Gastrocnemius medialis (tissue), 4 donors: ENCODE data around the gene PATE1. TPM values are rescaled to one million over a fixed set of nuclear protein-coding genes. Genes with fewer than 3 reads are reported as not detected.

Source experiments
- ATAC-seq, 2 donors: fragments of 150-250 bp; one replicate each; pipeline ENCODE4 v1.9.1; 2016
- DNase-seq, 2 donors: peaks; one replicate each; pipeline ENCODE4 v3.0.0-alpha.2; 2019
- H3K27ac ChIP-seq, 4 donors: fragments of 200-600 bp; sonication (generic); 1 replicate in 1 of 4; 2 replicates in 3 of 4; pipeline ENCODE4 v1.5.1; 2016 to 2018; ENCODE audit warnings: mild to moderate bottlenecking in 2 of 4, moderate library complexity in 1 of 4
- H3K27me3 ChIP-seq, 3 donors: fragments of 200-600 bp; sonication (generic) in 2 of 3; 1 replicate in 1 of 3; 2 replicates in 2 of 3; pipeline versions ENCODE4 v1.5.1 to v1.6.0; 2016 to 2019; ENCODE audit warnings: mild to moderate bottlenecking in 1 of 3, moderate library complexity in 1 of 3
- H3K36me3 ChIP-seq, 2 donors: fragments of 200-600 bp; sonication (generic) in 1 of 2; one replicate each; pipeline ENCODE4 v1.5.1; 2017 to 2018
- H3K4me1 ChIP-seq, 2 donors: fragments of 200-600 bp; sonication (generic) in 1 of 2; one replicate each; pipeline ENCODE4 v1.5.1; 2016 to 2017; ENCODE audit warnings: mild to moderate bottlenecking in 2 of 2
- H3K4me3 ChIP-seq, 4 donors: fragments of 200-600 bp; sonication (generic) in 3 of 4; 1 replicate in 1 of 4; 2 replicates in 3 of 4; pipeline ENCODE4 v1.5.1; 2016 to 2019; ENCODE audit warnings: mild to moderate bottlenecking in 2 of 4
- H3K9me3 ChIP-seq, 3 donors: fragments of 200-600 bp; sonication (generic) in 2 of 3; 1 replicate in 1 of 3; 2 replicates in 2 of 3; pipeline ENCODE4 v1.5.1; 2016 to 2019
- CTCF ChIP-seq, 5 experiments: fragments of 450-650 bp in 3 of 5; fragments of 200-600 bp in 2 of 5; sonication (generic) in 2 of 5; IDR thresholded peaks in 4 of 5; conservative IDR thresholded peaks in 1 of 5; 1 replicate in 4 of 5; 2 replicates in 1 of 5; pipeline ENCODE4 v1.5.1; 2016 to 2019; ENCODE audit warnings: antibody characterized with exemption in 5 of 5, mild to moderate bottlenecking in 3 of 5, moderate library complexity in 3 of 5
- POLR2A ChIP-seq, 2 donors: fragments of 450-650 bp; IDR thresholded peaks; one replicate each; pipeline ENCODE4 v1.6.1; 2017; ENCODE audit warnings: antibody characterized with exemption in 2 of 2, mild to moderate bottlenecking in 2 of 2, moderate library complexity in 2 of 2
- in situ Hi-C, 4 donors: fragments of 200-750 bp; cut with MboI; loops; one replicate each; pipeline versions ENCODE4 v1.15.0 to v1.8.0; 2017; ENCODE audit warnings: low sequenced_read_pairs in 4 of 4
- intact Hi-C: fragments of 100-400 bp; cut with DNase I; formaldehyde crosslinking; loops from one replicate; pipeline ENCODE4 v1.15.1; 2023; ENCODE audit warnings: low total_unique reads
- total RNA-seq, 4 donors: library from RNA; depleted of rRNA; stranded (reverse); fragments of >200 nt; gene quantifications; one replicate each; pipeline versions ENCODE4 v1.1.0 to v1.2.3, GENCODE V29; 2016

The PATE1 gene
- total RNA-seq, 4 donors from 2014 or later, result not detected

- no peaks in the 10 kb centered on the region for H3K27me3 ChIP-seq
- no peak overlapping the region for H3K4me3 ChIP-seq
- no peak for TF ChIP-seq POLR2A (IDR thresholded peaks at IDR 0.05)
- no peak for TF ChIP-seq CTCF (IDR thresholded peaks at IDR 0.05 in 4 of 5, conservative IDR thresholded peaks at IDR 0.05 in 1 of 5)
- H3K36me3 ChIP-seq, result no peaks in the 10 kb centered on the region
- no peaks in the 10 kb centered on the region for H3K4me1 ChIP-seq
- intact Hi-C loops (no loop called here), in situ Hi-C loops (no loop called here)
- H3K27ac ChIP-seq, result no peak overlapping the region
- H3K9me3 ChIP-seq, result no peaks in the 10 kb centered on the region
- DNase-seq (no peak), ATAC-seq (no peak)
Observed at GRCh38 chr11:125770583-125770982, 24.5 kb downstream of the PATE1 start.

GRCh38 chr11:125772834-125773505 is 26.9 kb downstream of the PATE1 start:
- Histone ChIP-seq H3K27me3 (no peaks in the 10 kb centered on the region), H3K9me3 (no peaks in the 10 kb centered on the region), H3K4me3 (no peak overlapping the region), H3K27ac (no peak overlapping the region), H3K4me1 (no peaks in the 10 kb centered on the region), H3K36me3 (no peaks in the 10 kb centered on the region)
- intact Hi-C loops (no loop called here), in situ Hi-C loops (no loop called here)
- ATAC-seq, result no peak
- no peak for TF ChIP-seq CTCF (IDR thresholded peaks at IDR 0.05 in 4 of 5, conservative IDR thresholded peaks at IDR 0.05 in 1 of 5)
- TF ChIP-seq POLR2A (IDR thresholded peaks at IDR 0.05), result no peak
- DNase-seq, result no peak

- DNase-seq (no peak), ATAC-seq (no peak)
- TF ChIP-seq POLR2A (IDR thresholded peaks at IDR 0.05), result no peak
- TF ChIP-seq CTCF (IDR thresholded peaks at IDR 0.05 in 4 of 5, conservative IDR thresholded peaks at IDR 0.05 in 1 of 5), result no peak
- intact Hi-C loops, result no loop called here
- Histone ChIP-seq H3K4me3 (no peak overlapping the region), H3K27ac (no peak overlapping the region), H3K36me3 (no peaks in the 10 kb centered on the region), H3K4me1 (no peaks in the 10 kb centered on the region), H3K27me3 (no peaks in the 10 kb centered on the region), H3K9me3 (no peaks in the 10 kb centered on the region)
- in situ Hi-C loops, result no loop called here
Observed at GRCh38 chr11:125773516-125773915, 27.4 kb downstream of the PATE1 start.

GRCh38 chr11:125777309-125777708 is 31.2 kb downstream of the PATE1 start:
- in situ Hi-C loops, result no loop called here
- intact Hi-C loops, result no loop called here

More at GRCh38 chr11:125777309-125777708, 31.2 kb downstream of the PATE1 start:
- Histone ChIP-seq H3K4me1 (no peaks in the 10 kb centered on the region), H3K9me3 (no peaks in the 10 kb centered on the region), H3K36me3 (no peaks in the 10 kb centered on the region), H3K4me3 (no peak overlapping the region), H3K27ac (no peak overlapping the region), H3K27me3 (no peaks in the 10 kb centered on the region)
- no peak for DNase-seq
- no peak for TF ChIP-seq CTCF (IDR thresholded peaks at IDR 0.05 in 4 of 5, conservative IDR thresholded peaks at IDR 0.05 in 1 of 5)
- no peak for ATAC-seq
